ENCODE results near the gene NUDT14.

GRCh38 chr14:105169776-105170655 lies 11.1 kb downstream of the NUDT14 start:
- TF ChIP-seq EZH2 (IDR thresholded peaks at IDR 0.05) (no peak), POLR2AphosphoS5 (IDR thresholded peaks at IDR 0.05; ENCODE audit: borderline replicate concordance, low read depth, low read length) (no peak), FOXP2 (optimal IDR thresholded peaks at IDR 0.05; ENCODE audit: control extremely low read depth, extremely low read length, insufficient read depth) (no peak)
